Stomach (tissue), 9 donors: ENCODE data around the gene GPD2. TPM values are rescaled to one million over a fixed set of nuclear protein-coding genes. Genes with fewer than 3 reads are reported as not detected.

Source experiments
- DNase-seq, 2 donors: peaks; one replicate each; pipeline versions ENCODE4 v3.0.0 to v3.0.0-alpha.2; 2013 to 2019
- H3K27ac ChIP-seq, 5 donors: fragments of 200-600 bp in 4 of 5; sonication (generic) in 4 of 5; one replicate each; pipeline ENCODE4 v1.5.1; 2013 to 2019; ENCODE audit warnings: mild to moderate bottlenecking in 1 of 5, moderate library complexity in 1 of 5
- H3K27me3 ChIP-seq, 3 donors: fragments of 200-600 bp; sonication (generic); one replicate each; pipeline ENCODE4 v1.5.1; 2017 to 2019; ENCODE audit warnings: mixed run types in 1 of 3
- H3K36me3 ChIP-seq, 4 donors: fragments of 200-600 bp; sonication (generic); 1 replicate in 3 of 4; 2 replicates in 1 of 4; pipeline ENCODE4 v1.5.1; 2016 to 2019
- H3K4me1 ChIP-seq, 4 donors: fragments of 200-600 bp; sonication (generic); one replicate each; pipeline ENCODE4 v1.5.1; 2016 to 2019
- H3K4me3 ChIP-seq, 4 donors: fragments of 200-600 bp; sonication (generic) in 3 of 4; one replicate each; pipeline ENCODE4 v1.5.1; 2016 to 2019; ENCODE audit warnings: mild to moderate bottlenecking in 1 of 4
- H3K9me3 ChIP-seq, 4 donors: fragments of 200-600 bp; sonication (generic); one replicate each; pipeline ENCODE4 v1.5.1; 2016 to 2019
- CTCF ChIP-seq, 7 experiments: fragments of 450-650 bp in 4 of 7; fragments of 200-600 bp in 3 of 7; sonication (generic) in 3 of 7; IDR thresholded peaks; one replicate each; pipeline ENCODE4 v1.5.1; 2016 to 2019; ENCODE audit warnings: antibody characterized with exemption in 7 of 7, control low read depth in 2 of 7, mild to moderate bottlenecking in 1 of 7
- EP300 ChIP-seq: sonication (generic); formaldehyde crosslinking; IDR thresholded peaks from one replicate; pipeline ENCODE4 v1.6.1; 2017; ENCODE audit warnings: antibody characterized with exemption
- POLR2A ChIP-seq, 4 donors: fragments of 450-650 bp; IDR thresholded peaks; one replicate each; pipeline ENCODE4 v1.6.1; 2016; ENCODE audit warnings: antibody characterized with exemption in 4 of 4, control low read depth in 2 of 4, mild to moderate bottlenecking in 1 of 4, moderate library complexity in 1 of 4
- POLR2AphosphoS5 ChIP-seq, 3 donors: sonication (generic); formaldehyde crosslinking; IDR thresholded peaks; one replicate each; pipeline ENCODE4 v1.6.1; 2016; ENCODE audit warnings: antibody characterized with exemption in 3 of 3
- whole genome bisulfite sequencing, 5 donors: extraction: QIAGEN DNeasy Blood & Tissue Kit in 3 of 5; methylation state at CpG; one replicate each; pipeline versions ENCODE4 v1.1.5 to v1.1.7; 2013 to 2018; 5-methylcytosine and 5-hydroxymethylcytosine counted together
- intact Hi-C: fragments of 100-400 bp; cut with DNase I; formaldehyde crosslinking; loops from one replicate; pipeline ENCODE4 v1.15.1; 2023; ENCODE audit warnings: low total_unique reads
- polyA plus RNA-seq, 3 donors: library from polyadenylated mRNA; stranded (reverse); fragments of 200-250 nt; gene quantifications; one replicate each; pipeline ENCODE4 v1.2.3, GENCODE V29; 2013
- total RNA-seq, 5 donors: library from RNA; depleted of rRNA; stranded (reverse); fragments of >200 nt; gene quantifications; one replicate each; pipeline versions ENCODE4 v1.1.0 to v1.2.3, GENCODE V29; 2014 to 2016
- donor health status: healthy with polysubstance abuse.
- donor health status: Bipolar disorder and iron deficiency.
- donor health status: healthy.

Gene GPD2
- total and polyA plus RNA-seq, 8 donors, result 6.2 to 254 (median 11.5) TPM

- Histone ChIP-seq H3K27me3 (no peaks in the 10 kb centered on the region), H3K9me3 (no peaks in the 10 kb centered on the region), H3K4me3 (no peak overlapping the region), H3K27ac (no peak overlapping the region), H3K36me3 (no peaks in the 10 kb centered on the region), H3K4me1 (peaks cover 14 to 27% (median 16%) of the 10 kb centered on the region in 4 donors)
- no peak for TF ChIP-seq EP300
- no peak for TF ChIP-seq POLR2A (IDR thresholded peaks at IDR 0.05)
- TF ChIP-seq CTCF (IDR thresholded peaks at IDR 0.05), result no peak
- TF ChIP-seq POLR2AphosphoS5 (IDR thresholded peaks at IDR 0.05), result no peak
- 88 to 94% (median 92%) methylated on average over 4 of the region's 4 CpGs for WGBS, 5 donors
- intact Hi-C loops, result loop anchor here (10.0 kb wide), 1 partner anchor 52 kb away; no protein-coding TSS in a partner anchor
- DNase-seq, result no peak
Observed at GRCh38 chr2:156397229-156397628, 39.0 kb upstream of the GPD2 start.

- WGBS, 5 donors, result 76 to 84% (median 81%) methylated on average over 5 of the region's 5 CpGs
- Histone ChIP-seq H3K27ac (no peak overlapping the region), H3K9me3 (no peaks in the 10 kb centered on the region), H3K36me3 (no peaks in the 10 kb centered on the region), H3K4me3 (no peak overlapping the region), H3K4me1 (peaks cover 14 to 27% (median 16%) of the 10 kb centered on the region in 4 donors), H3K27me3 (no peaks in the 10 kb centered on the region)
- DNase-seq, result no peak
- intact Hi-C loops, result loop anchor here (10.0 kb wide), 1 partner anchor 53 kb away; no protein-coding TSS in a partner anchor
- TF ChIP-seq POLR2AphosphoS5 (IDR thresholded peaks at IDR 0.05) (no peak), EP300 (no peak), POLR2A (IDR thresholded peaks at IDR 0.05) (no peak), CTCF (IDR thresholded peaks at IDR 0.05) (no peak)
Observed at GRCh38 chr2:156398176-156398575, 38.0 kb upstream of the GPD2 start.

- intact Hi-C loops, result loop anchor here (10.0 kb wide), 1 partner anchor 55 kb away; no protein-coding TSS in a partner anchor
- H3K27ac ChIP-seq, result peak overlapping the region; percentile 88 to 97 (median 92)
- TF ChIP-seq POLR2A (IDR thresholded peaks at IDR 0.05), result no peak
- TF ChIP-seq POLR2AphosphoS5 (IDR thresholded peaks at IDR 0.05), result peak in 2 of 3 donors; percentile 57 to 67
- WGBS, 5 donors, result 16 to 36% (median 23%) methylated on average over 10 of the region's 10 CpGs
- H3K4me1 ChIP-seq, result peaks cover 14 to 27% (median 16%) of the 10 kb centered on the region in 4 donors
- peak; percentile 39 to 46 for DNase-seq
- peak overlapping the region; percentile 66 to 79 (median 72) for H3K4me3 ChIP-seq
- no peaks in the 10 kb centered on the region for H3K9me3 ChIP-seq
- H3K36me3 ChIP-seq, result no peaks in the 10 kb centered on the region
- H3K27me3 ChIP-seq, result no peaks in the 10 kb centered on the region
Observed at GRCh38 chr2:156399224-156399949, 36.8 kb upstream of the GPD2 start.

- intact Hi-C loops, result loop anchor here (10.0 kb wide), 1 partner anchor 55 kb away; no protein-coding TSS in a partner anchor
- WGBS, 5 donors, result 0 to 2% (median 0%) methylated on average over 19 to 36 of the region's 36 CpGs
- no peaks in the 10 kb centered on the region for H3K36me3 ChIP-seq
- no peaks in the 10 kb centered on the region for H3K27me3 ChIP-seq
- no peaks in the 10 kb centered on the region for H3K9me3 ChIP-seq
- peak overlapping the region; percentile 66 to 79 (median 72) for H3K4me3 ChIP-seq
- H3K27ac ChIP-seq, result peak overlapping the region; percentile 88 to 97 (median 92)
- TF ChIP-seq POLR2AphosphoS5 (IDR thresholded peaks at IDR 0.05) (peak; percentile 15 to 35 (median 24)), POLR2A (IDR thresholded peaks at IDR 0.05) (no peak), EP300 (no peak), CTCF (IDR thresholded peaks at IDR 0.05) (no peak)
- DNase-seq, result peak; percentile 81 to 91
- peaks cover 14 to 27% (median 16%) of the 10 kb centered on the region in 4 donors for H3K4me1 ChIP-seq
Observed at GRCh38 chr2:156399950-156400705, 36.1 kb upstream of the GPD2 start.
